ENCODE measurements around the gene BMERB1.

DNA sequence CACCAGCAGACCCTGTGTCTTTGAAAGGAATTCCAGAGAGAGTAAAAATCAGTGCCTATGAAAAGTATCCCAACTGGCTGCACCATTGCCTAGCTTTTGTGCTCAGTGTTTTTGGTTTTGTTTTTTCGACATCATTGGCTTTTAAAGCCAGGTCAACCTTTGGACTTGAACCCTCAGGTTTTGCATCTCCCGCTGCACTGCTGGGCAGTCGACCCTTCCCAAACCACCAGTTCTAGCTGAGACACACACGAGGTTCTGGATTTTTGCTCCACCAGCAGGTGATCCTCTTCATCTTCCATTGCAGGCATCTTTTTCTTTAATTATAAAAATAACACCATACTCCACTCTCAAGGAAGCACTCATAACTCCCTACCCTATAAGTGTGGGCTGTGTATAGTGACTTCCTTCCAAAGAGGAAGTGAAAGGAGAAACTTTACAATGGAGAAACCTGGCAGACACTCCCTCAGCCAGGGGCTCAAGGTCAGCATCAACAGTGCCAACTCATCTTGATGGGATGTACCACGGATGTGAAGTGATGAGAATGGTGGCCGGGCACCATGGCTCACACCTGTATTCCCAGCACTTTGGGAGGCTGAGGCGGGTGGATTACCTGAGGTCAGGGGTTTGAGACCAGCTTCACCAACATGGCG is 57.8 kb downstream of the BMERB1 start:
- TF ChIP-seq, protein P1, sequence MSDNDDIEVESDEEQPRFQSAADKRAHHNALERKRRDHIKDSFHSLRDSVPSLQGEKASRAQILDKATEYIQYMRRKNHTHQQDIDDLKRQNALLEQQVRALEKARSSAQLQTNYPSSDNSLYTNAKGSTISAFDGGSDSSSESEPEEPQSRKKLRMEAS (IDR thresholded peaks at IDR 0.05; ENCODE audit: low read depth, low read length), result no peak
- TF ChIP-seq, protein P2, sequence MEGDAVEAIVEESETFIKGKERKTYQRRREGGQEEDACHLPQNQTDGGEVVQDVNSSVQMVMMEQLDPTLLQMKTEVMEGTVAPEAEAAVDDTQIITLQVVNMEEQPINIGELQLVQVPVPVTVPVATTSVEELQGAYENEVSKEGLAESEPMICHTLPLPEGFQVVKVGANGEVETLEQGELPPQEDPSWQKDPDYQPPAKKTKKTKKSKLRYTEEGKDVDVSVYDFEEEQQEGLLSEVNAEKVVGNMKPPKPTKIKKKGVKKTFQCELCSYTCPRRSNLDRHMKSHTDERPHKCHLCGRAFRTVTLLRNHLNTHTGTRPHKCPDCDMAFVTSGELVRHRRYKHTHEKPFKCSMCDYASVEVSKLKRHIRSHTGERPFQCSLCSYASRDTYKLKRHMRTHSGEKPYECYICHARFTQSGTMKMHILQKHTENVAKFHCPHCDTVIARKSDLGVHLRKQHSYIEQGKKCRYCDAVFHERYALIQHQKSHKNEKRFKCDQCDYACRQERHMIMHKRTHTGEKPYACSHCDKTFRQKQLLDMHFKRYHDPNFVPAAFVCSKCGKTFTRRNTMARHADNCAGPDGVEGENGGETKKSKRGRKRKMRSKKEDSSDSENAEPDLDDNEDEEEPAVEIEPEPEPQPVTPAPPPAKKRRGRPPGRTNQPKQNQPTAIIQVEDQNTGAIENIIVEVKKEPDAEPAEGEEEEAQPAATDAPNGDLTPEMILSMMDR (IDR thresholded peaks at IDR 0.05; ENCODE audit: low read depth, low read length), result no peak

Data from NB4 (cell line).